ENCODE data around the gene JAZF1. TPM values are rescaled to one million over a fixed set of nuclear protein-coding genes. Genes with fewer than 3 reads are reported as not detected.
A peak's percentile ranks its signal among the peaks of the same experiment; 100 is the strongest.
"Not testable (repeated sequence)": the region's sequence is repeated elsewhere in the genome, so short reads cannot be mapped to it uniquely, and the experiment has no call there.

Gene JAZF1
- total RNA-seq, 1 donor from 2014 or later: 29.4 TPM

DNA sequence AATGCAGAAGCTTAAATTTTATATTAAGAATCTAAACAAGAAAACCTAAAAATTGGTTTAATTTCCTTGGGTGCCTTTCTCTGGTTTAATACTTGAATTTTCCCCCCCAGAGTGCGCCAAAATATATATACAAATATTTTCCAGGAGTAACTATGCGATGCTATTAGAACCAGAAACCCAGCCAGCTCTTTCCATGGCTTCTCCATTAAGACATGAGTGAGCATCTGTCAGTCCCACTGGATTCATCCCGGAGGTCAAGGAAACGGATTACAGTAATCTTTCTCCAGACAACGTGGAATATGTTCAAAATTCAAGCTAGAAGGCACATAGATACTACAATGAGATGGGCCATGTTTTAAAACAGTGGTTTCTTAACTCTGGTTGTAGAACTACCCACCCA is 291.9 kb downstream of the JAZF1 start:
- TF ChIP-seq, protein P1, sequence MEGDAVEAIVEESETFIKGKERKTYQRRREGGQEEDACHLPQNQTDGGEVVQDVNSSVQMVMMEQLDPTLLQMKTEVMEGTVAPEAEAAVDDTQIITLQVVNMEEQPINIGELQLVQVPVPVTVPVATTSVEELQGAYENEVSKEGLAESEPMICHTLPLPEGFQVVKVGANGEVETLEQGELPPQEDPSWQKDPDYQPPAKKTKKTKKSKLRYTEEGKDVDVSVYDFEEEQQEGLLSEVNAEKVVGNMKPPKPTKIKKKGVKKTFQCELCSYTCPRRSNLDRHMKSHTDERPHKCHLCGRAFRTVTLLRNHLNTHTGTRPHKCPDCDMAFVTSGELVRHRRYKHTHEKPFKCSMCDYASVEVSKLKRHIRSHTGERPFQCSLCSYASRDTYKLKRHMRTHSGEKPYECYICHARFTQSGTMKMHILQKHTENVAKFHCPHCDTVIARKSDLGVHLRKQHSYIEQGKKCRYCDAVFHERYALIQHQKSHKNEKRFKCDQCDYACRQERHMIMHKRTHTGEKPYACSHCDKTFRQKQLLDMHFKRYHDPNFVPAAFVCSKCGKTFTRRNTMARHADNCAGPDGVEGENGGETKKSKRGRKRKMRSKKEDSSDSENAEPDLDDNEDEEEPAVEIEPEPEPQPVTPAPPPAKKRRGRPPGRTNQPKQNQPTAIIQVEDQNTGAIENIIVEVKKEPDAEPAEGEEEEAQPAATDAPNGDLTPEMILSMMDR (IDR thresholded peaks at IDR 0.05; ENCODE audit: borderline replicate concordance): no peak
- Histone ChIP-seq H3K4me3 (no peak overlapping the region), H3K9me3 (replicated peaks) (no peaks in the 10 kb centered on the region), H3K27me3 (ENCODE audit: low read depth) (no peaks in the 10 kb centered on the region), H3K27ac (replicated peaks) (no peak overlapping the region), H3K36me3 (peaks cover 5% of the 10 kb centered on the region), H3K4me1 (peaks cover 21% of the 10 kb centered on the region)
- DNase-seq: no peak
- intact Hi-C loops (cut with micrococcal nuclease): no loop called here

DNA sequence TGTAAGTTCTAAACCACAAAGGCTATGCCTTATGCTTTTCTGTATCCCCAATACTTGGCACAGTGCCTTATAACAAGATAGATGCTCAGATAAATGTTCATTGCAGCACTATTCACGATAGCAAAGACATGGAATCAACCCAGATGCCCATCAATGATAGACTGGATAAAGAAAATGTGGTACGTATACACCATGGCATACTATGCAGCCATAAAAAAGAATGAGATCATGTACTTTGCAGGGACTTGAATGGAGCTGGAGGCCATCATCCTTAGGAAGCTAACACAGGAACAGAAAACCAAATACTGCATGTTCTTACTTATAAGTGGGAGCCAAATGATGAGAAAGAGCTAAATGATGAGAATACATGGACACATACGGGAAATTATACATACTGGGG is 293.9 kb downstream of the JAZF1 start:
- H3K9me3 ChIP-seq (replicated peaks); H3K36me3 ChIP-seq; DNase-seq; intact Hi-C loops (cut with micrococcal nuclease); H3K27me3 ChIP-seq (ENCODE audit: low read depth); H3K27ac ChIP-seq (replicated peaks); H3K4me3 ChIP-seq: not testable (repeated sequence)
- peaks cover 41% of the 10 kb centered on the region for H3K4me1 ChIP-seq

DNA sequence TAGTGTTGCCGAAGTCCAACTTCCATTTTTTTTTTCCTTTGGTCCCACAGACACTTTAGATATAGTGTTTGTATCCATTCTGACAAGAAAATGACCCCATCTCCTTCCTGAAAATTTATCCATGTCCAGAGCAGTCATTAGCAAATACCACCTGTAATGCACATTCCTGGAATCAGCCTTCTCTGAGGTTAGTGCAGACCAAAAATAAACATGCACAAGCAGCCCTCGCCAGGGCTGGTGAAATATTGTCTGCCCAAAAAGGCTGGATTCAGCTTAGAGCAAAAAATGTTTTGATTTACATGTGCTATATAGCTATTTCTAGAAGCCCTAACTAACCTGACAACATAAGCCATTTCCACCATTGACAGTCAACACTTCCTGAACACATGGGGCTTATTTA is 294.9 kb downstream of the JAZF1 start:
- no peak for DNase-seq
- Histone ChIP-seq H3K27me3 (ENCODE audit: low read depth) (no peaks in the 10 kb centered on the region), H3K27ac (replicated peaks) (no peak overlapping the region), H3K9me3 (replicated peaks) (no peaks in the 10 kb centered on the region), H3K4me3 (no peak overlapping the region), H3K4me1 (peaks cover 43% of the 10 kb centered on the region), H3K36me3 (no peaks in the 10 kb centered on the region)
- intact Hi-C loops (cut with micrococcal nuclease): no loop called here
- TF ChIP-seq, protein P1 (IDR thresholded peaks at IDR 0.05; ENCODE audit: borderline replicate concordance): no peak

DNA sequence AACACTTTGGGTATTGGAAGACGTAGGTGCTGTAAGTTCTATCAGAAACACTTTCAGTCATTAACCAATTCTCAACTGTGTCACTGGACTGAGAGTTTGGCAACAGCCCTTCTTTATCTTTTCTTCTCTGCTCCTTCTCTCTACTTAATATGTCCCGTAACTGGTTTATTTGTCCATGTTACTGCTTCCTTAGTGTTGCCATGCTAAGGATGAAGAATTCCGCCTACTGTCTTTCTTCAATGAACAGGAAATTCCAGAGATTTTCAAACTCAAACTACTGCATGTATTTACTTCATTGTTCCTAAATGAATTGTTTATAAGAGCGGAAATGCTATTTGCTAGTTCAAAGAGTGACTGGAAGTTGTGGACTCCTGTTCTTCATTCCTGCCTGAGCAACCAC is 296.9 kb downstream of the JAZF1 start:
- intact Hi-C loops (cut with micrococcal nuclease): no loop called here
- H3K4me1 ChIP-seq: peaks cover 43% of the 10 kb centered on the region
- TF ChIP-seq, protein P1 (IDR thresholded peaks at IDR 0.05; ENCODE audit: borderline replicate concordance): no peak
- H3K36me3 ChIP-seq: no peaks in the 10 kb centered on the region
- no peak for DNase-seq
- H3K27ac ChIP-seq (replicated peaks): peak overlapping the region; percentile 48
- H3K4me3 ChIP-seq: no peak overlapping the region
- H3K9me3 ChIP-seq (replicated peaks): no peaks in the 10 kb centered on the region
- no peaks in the 10 kb centered on the region for H3K27me3 ChIP-seq (ENCODE audit: low read depth)

DNA sequence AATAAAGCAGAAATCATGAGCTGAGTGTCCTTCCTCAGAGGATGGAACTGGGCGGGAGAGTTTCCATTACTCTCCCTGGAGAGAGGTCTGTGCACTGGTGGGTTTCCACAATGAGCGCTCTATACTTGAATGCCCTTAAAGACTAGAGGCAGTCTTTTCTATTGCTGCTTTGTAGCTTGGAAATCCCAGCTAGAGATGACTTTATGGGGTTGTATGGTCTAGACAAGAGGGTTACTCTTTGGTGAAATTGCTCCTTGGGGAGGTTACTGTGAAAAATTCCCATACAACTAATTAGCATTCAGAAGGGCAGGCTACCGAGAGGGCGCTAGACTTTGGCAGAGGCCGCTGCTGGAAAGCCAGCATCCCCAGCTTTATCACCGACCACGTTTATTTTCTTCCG is 303.8 kb downstream of the JAZF1 start:
- Histone ChIP-seq H3K9me3 (replicated peaks) (no peaks in the 10 kb centered on the region), H3K4me1 (peaks cover 26% of the 10 kb centered on the region), H3K27ac (replicated peaks) (no peak overlapping the region), H3K36me3 (no peaks in the 10 kb centered on the region), H3K27me3 (ENCODE audit: low read depth) (no peaks in the 10 kb centered on the region), H3K4me3 (no peak overlapping the region)
- no peak for DNase-seq
- intact Hi-C loops (cut with micrococcal nuclease): no loop called here
- TF ChIP-seq, protein P1 (IDR thresholded peaks at IDR 0.05; ENCODE audit: borderline replicate concordance): no peak

DNA sequence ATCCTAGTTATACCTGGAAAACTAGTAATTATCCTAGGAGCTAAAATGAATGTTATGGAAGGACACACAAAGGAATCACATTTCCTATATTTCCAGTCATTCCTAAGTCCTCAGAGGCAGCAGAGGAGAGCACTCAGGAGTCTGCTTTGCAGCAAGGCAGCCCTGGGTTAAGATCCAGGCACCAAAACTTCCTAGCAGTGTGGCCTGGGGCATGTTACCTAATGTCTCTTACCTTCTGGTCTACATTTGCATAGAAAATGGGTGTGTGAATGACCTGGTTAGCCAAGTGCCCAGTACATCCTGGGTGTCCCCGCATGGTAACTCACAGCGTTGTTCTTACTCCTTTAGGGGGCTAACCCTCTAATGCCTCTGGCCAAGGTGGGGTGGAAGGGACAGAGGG is 304.8 kb downstream of the JAZF1 start:
- H3K9me3 ChIP-seq (replicated peaks): no peaks in the 10 kb centered on the region
- H3K27ac ChIP-seq (replicated peaks): no peak overlapping the region
- TF ChIP-seq, protein P1 (IDR thresholded peaks at IDR 0.05; ENCODE audit: borderline replicate concordance): no peak
- H3K4me3 ChIP-seq: no peak overlapping the region
- intact Hi-C loops (cut with micrococcal nuclease): no loop called here
- no peaks in the 10 kb centered on the region for H3K27me3 ChIP-seq (ENCODE audit: low read depth)
- no peaks in the 10 kb centered on the region for H3K36me3 ChIP-seq
- no peak for DNase-seq
- peaks cover 24% of the 10 kb centered on the region for H3K4me1 ChIP-seq

Data from left ventricle myocardium inferior (tissue), 1 donor.